GM21723 (cell line): Measurements from ENCODE around the gene SH3RF1.

Experiments
- ATAC-seq: cut with Tn5 transposase; IDR thresholded peaks from one replicate; pipeline ENCODE4 v1.9.1; 2021; ENCODE audit warnings: mild to moderate bottlenecking, moderate library complexity; ENCODE audit not compliant: unreplicated experiment

Gene SH3RF1

DNA sequence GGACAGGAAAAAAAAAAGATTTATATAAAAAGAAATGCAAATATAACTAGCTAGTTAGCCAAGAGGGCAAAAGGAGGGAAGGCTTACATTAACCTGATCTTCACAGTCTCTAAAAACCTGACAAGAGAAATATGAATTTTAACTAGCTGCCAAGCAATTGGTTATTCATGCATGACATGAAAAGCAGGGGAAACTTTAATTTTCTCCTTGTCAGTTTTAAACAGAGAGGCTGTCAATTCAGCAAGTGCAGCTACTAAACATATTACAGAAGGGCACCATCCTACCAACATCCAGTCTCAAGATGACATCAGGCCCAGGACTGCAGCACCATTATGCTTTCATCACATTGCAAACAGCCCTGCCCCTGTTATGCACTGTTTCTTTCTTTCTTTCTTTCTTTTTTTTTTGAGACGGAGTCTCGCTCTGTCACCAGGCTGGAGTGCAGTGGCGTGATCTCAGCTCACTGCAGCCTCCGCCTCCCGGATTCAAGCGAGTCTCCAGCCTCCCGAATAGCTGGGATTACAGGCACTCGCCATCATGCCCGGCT is 221.8 kb downstream of the SH3RF1 start:
- ATAC-seq, result no peak

DNA sequence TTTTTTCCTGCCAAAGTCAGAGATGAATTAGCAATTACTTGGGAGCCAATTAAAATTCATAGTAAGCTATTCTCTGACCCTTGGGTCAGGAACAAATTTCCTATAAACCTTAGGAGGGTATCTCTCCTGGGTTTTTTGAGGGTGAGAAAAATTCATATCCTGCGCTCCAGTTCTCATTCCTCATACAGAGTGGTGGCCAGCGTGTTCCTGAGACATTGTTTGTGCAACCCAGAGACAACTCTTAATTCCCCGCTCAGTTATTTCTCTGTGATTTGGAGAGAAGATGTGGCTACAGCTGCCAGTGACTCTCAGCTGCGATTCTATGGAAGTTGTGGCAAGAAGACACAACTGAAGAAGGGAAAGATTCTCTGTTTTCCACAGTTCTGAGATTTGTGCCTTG is 222.8 kb downstream of the SH3RF1 start:
- ATAC-seq, result no peak

DNA sequence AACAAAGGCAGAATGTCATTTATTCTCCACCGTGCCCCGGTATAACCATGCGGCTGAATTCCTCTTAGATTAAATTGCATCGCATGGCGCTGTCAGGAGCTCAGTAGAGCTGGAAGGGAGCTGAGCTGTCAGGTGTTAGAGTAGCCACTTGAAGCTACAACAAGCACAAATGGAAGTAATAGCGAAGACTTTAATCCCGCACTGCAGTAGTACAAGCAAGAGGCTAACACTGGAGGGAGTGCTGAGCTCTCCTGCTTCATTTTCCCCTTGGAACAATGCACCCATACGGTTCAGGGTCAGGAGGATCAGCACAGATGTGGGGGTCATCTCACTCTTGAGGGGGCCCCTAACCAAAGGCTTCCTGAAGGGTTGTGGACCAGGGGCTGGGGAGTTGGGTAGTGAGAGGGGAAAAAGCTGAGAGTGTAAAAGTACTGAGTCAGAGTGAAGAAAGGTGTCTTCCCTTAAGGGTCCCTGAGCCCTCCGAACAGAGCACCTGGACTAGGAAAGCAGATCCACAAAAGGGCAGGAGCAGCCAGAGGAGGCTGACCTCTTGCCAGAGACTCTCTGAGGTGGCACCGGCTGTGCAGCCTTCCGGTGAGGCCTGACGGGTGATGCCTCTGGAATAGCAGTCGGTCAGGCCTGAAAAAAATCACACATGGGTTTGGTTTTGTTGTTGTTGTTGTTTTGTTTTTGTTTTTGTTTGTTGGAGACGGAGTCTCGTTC is 224.7 kb downstream of the SH3RF1 start:
- no peak for ATAC-seq

DNA sequence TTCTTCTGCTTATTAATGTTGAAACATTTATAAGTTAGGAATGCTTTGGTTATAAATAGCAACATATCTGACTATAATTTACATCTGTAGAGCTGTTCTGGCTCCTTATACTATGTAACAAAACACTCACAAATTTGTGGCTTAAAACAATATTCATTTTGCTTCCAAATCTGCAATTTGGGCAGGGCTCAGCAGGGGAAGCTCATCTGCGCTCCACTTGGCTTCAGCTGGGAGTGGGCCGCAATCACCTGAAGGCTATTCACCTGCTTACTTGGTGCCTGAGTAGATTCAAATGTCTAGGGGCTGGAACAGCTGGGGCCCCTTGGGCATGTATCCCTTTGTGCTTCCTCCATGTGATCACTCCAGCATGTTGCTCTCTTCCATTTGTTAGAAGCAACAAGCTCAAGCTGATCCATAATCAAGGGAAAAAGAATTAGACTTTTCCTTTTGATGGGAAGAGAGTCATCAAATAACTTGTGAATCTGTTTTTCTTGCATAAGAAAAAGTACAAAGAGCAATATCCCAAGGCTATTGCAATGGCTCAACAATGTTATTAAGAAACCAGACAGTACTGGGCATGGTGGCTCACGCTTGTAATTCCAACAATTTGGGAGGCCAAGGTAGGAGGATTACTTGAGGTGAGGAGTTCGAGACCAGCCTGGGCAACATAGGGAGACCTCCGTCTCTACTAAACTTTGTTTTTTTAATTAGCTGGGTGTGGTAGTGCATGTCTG is 225.9 kb downstream of the SH3RF1 start:
- no peak for ATAC-seq
